ENCODE results near the gene PCGF6. TPM values are rescaled to one million over a fixed set of nuclear protein-coding genes. Genes with fewer than 3 reads are reported as not detected.
"Not testable (repeated sequence)": the region's sequence is repeated elsewhere in the genome, so short reads cannot be mapped to it uniquely, and the experiment has no call there.

PCGF6 gene
- total and polyA plus RNA-seq, 3 experiments from 2014 or later: 10.8 to 17.7 (median 17.6) TPM

DNA sequence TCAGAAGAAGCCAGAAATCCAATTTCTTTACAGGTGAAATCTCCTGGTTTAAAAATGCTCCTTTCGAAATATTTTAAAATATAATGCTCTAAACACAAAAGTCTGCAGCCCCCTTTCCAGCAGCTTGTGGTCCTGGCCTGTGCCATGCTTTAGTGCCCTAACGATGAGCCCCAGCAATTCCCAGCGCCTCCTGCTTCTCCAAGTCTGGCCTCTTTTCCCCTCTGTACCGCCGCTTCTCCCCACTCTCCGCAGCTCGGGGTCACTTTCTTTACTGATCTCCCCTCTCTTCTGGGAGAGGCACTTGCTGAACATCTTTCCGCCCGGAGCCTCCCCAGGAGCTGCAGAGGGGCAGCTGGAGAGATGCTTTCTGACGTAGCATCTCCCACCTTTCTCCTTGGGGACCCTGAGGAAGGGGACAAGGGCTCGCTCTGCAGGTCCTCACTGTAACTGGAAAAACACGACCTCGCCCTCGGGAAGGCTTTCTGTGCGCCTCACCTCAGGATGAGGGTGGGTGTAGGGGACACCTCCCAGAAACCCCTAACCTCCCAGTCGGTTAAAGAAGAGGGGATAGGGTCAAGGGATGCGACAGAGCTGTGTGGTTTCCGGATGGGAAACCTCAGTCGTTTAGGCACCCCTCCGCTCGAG is 74.6 kb downstream of the PCGF6 start:
- Histone ChIP-seq H3K27ac (ENCODE audit: low read depth, low read length) (no peak overlapping the region), H3K27me3 (ENCODE audit: insufficient read depth, low read length, poor library complexity, severe bottlenecking) (peaks cover 16% of the 10 kb centered on the region), H3K36me3 (ENCODE audit: insufficient read depth, low read length) (no peaks in the 10 kb centered on the region), H3K9me3 (ENCODE audit: low read length) (no peaks in the 10 kb centered on the region), H3K4me1 (ENCODE audit: insufficient read depth, low read length) (no peaks in the 10 kb centered on the region), H3K4me3 (ENCODE audit: low read length) (no peak overlapping the region)
- Mint-ChIP-seq H3K36me3 (no peaks in the 10 kb centered on the region), H3K9me3 (peaks cover 0 to 6% (median 3%) of the 10 kb centered on the region in 5 donors), H3K27ac (no peak overlapping the region), H3K4me3 (peak overlapping the region in 5 of 7 donors; percentile 3 to 54 (median 12)), H3K4me1 (peaks cover 5 to 20% (median 11%) of the 10 kb centered on the region in 3 donors), H3K27me3 (peaks cover 42 to 77% of the 10 kb centered on the region in 2 donors)
- DNase-seq: no peak
- CTCF ChIA-PET: no interaction called here
- POLR2A ChIA-PET: no interaction called here

GRCh38 chr10:103273041-103273441 is 77.9 kb downstream of the PCGF6 start:
- peaks cover 20 to 54% of the 10 kb centered on the region in 2 donors for H3K27me3 Mint-ChIP-seq

GRCh38 chr10:103265717-103266329 is 85.1 kb downstream of the PCGF6 start:
- CTCF ChIA-PET: no interaction called here

More at GRCh38 chr10:103273041-103273441, 77.9 kb downstream of the PCGF6 start:
- no peaks in the 10 kb centered on the region for H3K9me3 Mint-ChIP-seq
- Histone ChIP-seq H3K36me3 (ENCODE audit: insufficient read depth, low read length) (no peaks in the 10 kb centered on the region), H3K27me3 (ENCODE audit: insufficient read depth, low read length, poor library complexity, severe bottlenecking) (no peaks in the 10 kb centered on the region), H3K4me3 (ENCODE audit: low read length) (no peak overlapping the region), H3K4me1 (ENCODE audit: insufficient read depth, low read length) (no peaks in the 10 kb centered on the region), H3K27ac (ENCODE audit: low read depth, low read length) (no peak overlapping the region), H3K9me3 (ENCODE audit: low read length) (no peaks in the 10 kb centered on the region)
- no peak for DNase-seq
- POLR2A ChIA-PET: no interaction called here
- H3K4me1 Mint-ChIP-seq: peaks cover 2 to 14% (median 4%) of the 10 kb centered on the region in 3 donors
- CTCF ChIA-PET: no interaction called here
- no peaks in the 10 kb centered on the region for H3K36me3 Mint-ChIP-seq
- no peak overlapping the region for H3K4me3 Mint-ChIP-seq
- no peak overlapping the region for H3K27ac Mint-ChIP-seq

GRCh38 chr10:103262229-103262628 is 88.7 kb downstream of the PCGF6 start:
- Histone ChIP-seq H3K27ac (ENCODE audit: low read depth, low read length) (no peak overlapping the region), H3K27me3 (ENCODE audit: insufficient read depth, low read length, poor library complexity, severe bottlenecking) (no peaks in the 10 kb centered on the region), H3K36me3 (ENCODE audit: insufficient read depth, low read length) (no peaks in the 10 kb centered on the region), H3K9me3 (ENCODE audit: low read length) (no peaks in the 10 kb centered on the region), H3K4me1 (ENCODE audit: insufficient read depth, low read length) (no peaks in the 10 kb centered on the region), H3K4me3 (ENCODE audit: low read length) (no peak overlapping the region)
- H3K9me3 Mint-ChIP-seq: peaks cover 0 to 15% (median 11%) of the 10 kb centered on the region in 5 donors
- no peak for DNase-seq
- H3K27me3 Mint-ChIP-seq: peaks cover 17 to 63% of the 10 kb centered on the region in 2 donors
- POLR2A ChIA-PET: no interaction called here
- CTCF ChIA-PET: no interaction called here
- H3K4me1 Mint-ChIP-seq: no peaks in the 10 kb centered on the region
- H3K4me3 Mint-ChIP-seq: no peak overlapping the region
- H3K36me3 Mint-ChIP-seq: peaks cover 0 to 24% (median 0%) of the 10 kb centered on the region in 3 donors
- no peak overlapping the region for H3K27ac Mint-ChIP-seq

More at GRCh38 chr10:103265717-103266329, 85.1 kb downstream of the PCGF6 start:
- peaks cover 21 to 59% of the 10 kb centered on the region in 2 donors for H3K27me3 Mint-ChIP-seq
- H3K4me1 Mint-ChIP-seq: no peaks in the 10 kb centered on the region
- H3K9me3 Mint-ChIP-seq: peaks cover 0 to 5% (median under 1%) of the 10 kb centered on the region in 5 donors
- no peaks in the 10 kb centered on the region for H3K36me3 ChIP-seq (ENCODE audit: insufficient read depth, low read length)
- H3K27me3 ChIP-seq (ENCODE audit: insufficient read depth, low read length, poor library complexity, severe bottlenecking): no peaks in the 10 kb centered on the region
- no peaks in the 10 kb centered on the region for H3K9me3 ChIP-seq (ENCODE audit: low read length)
- peaks cover 0 to 7% (median 0%) of the 10 kb centered on the region in 3 donors for H3K36me3 Mint-ChIP-seq
- H3K4me3 Mint-ChIP-seq: no peak overlapping the region
- DNase-seq: peak in 3 of 5 donors; percentile 5 to 51 (median 11)
- no peaks in the 10 kb centered on the region for H3K4me1 ChIP-seq (ENCODE audit: insufficient read depth, low read length)
- POLR2A ChIA-PET: no interaction called here
- peak overlapping the region in 1 of 8 donors; percentile 14 for H3K27ac Mint-ChIP-seq
- no peak overlapping the region for H3K27ac ChIP-seq (ENCODE audit: low read depth, low read length)
- no peak overlapping the region for H3K4me3 ChIP-seq (ENCODE audit: low read length)

DNA sequence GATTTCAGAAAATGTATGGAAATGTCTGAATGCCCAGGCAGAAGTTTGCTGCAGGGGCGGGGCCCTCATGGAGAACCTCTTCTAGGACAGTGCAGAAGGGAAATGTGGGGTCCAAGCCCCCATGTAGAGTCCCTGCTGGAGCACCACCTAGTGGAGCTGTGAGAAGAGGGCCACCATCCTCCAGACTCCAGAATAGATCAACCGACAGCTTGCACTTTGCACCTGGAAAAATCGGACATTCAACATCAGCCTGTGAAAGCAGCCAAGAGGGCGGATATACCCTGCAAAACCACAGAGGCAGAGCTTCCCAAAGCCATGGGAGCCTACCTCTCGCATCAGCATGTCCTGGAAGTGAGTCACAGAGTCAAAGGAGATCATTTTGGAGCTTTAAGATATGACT is 91.0 kb downstream of the PCGF6 start:
- CTCF ChIA-PET: no interaction called here
- H3K4me3 Mint-ChIP-seq: no peak overlapping the region

DNA sequence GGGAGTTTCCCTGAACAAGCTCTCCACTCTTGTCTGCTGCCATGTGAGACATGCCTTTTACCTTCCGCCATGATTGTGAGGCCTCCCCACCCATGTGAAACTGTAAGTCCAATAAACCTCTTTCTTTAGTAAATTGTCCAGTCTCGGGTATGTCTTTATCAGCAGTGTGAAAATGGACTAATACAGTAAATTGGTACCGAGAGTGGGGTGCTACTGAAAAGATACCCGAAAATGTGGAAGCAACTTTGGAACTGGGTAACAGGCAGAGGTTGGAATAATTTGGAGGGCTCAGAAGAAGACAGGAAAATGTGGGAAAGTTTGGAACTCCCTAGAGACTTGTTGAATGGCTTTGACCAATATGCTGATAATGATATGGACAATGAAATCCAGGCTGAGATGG is 92.0 kb downstream of the PCGF6 start:
- H3K27ac ChIP-seq (ENCODE audit: low read depth, low read length); H3K27ac Mint-ChIP-seq; DNase-seq; H3K27me3 ChIP-seq (ENCODE audit: insufficient read depth, low read length, poor library complexity, severe bottlenecking); H3K4me1 ChIP-seq (ENCODE audit: insufficient read depth, low read length); H3K36me3 ChIP-seq (ENCODE audit: insufficient read depth, low read length); CTCF ChIA-PET; H3K9me3 ChIP-seq (ENCODE audit: low read length); POLR2A ChIA-PET; H3K4me3 Mint-ChIP-seq; H3K4me1 Mint-ChIP-seq; H3K4me3 ChIP-seq (ENCODE audit: low read length): not testable (repeated sequence)
- peaks cover 0 to 15% (median 9%) of the 10 kb centered on the region in 5 donors for H3K9me3 Mint-ChIP-seq
- H3K27me3 Mint-ChIP-seq: peaks cover 9 to 42% of the 10 kb centered on the region in 2 donors
- H3K36me3 Mint-ChIP-seq: peaks cover 0 to 24% (median 0%) of the 10 kb centered on the region in 3 donors

More for the DNA sequence above, 91.0 kb downstream of the PCGF6 start:
- H3K27ac ChIP-seq (ENCODE audit: low read depth, low read length): no peak overlapping the region
- no peaks in the 10 kb centered on the region for H3K27me3 ChIP-seq (ENCODE audit: insufficient read depth, low read length, poor library complexity, severe bottlenecking)
- Mint-ChIP-seq H3K27ac (no peak overlapping the region), H3K27me3 (peaks cover 13 to 47% of the 10 kb centered on the region in 2 donors), H3K9me3 (peaks cover 0 to 15% (median 9%) of the 10 kb centered on the region in 5 donors), H3K4me1 (no peaks in the 10 kb centered on the region), H3K36me3 (peaks cover 0 to 24% (median 0%) of the 10 kb centered on the region in 3 donors)
- no peak overlapping the region for H3K4me3 ChIP-seq (ENCODE audit: low read length)
- H3K4me1 ChIP-seq (ENCODE audit: insufficient read depth, low read length): no peaks in the 10 kb centered on the region
- POLR2A ChIA-PET: no interaction called here
- no peaks in the 10 kb centered on the region for H3K36me3 ChIP-seq (ENCODE audit: insufficient read depth, low read length)
- no peak for DNase-seq
- H3K9me3 ChIP-seq (ENCODE audit: low read length): no peaks in the 10 kb centered on the region

GRCh38 chr10:103257812-103258211 is 93.1 kb downstream of the PCGF6 start:
- H3K27me3 ChIP-seq (ENCODE audit: insufficient read depth, low read length, poor library complexity, severe bottlenecking): no peaks in the 10 kb centered on the region
- no peaks in the 10 kb centered on the region for H3K4me1 ChIP-seq (ENCODE audit: insufficient read depth, low read length)
- Mint-ChIP-seq H3K36me3 (peaks cover 0 to 21% (median 0%) of the 10 kb centered on the region in 3 donors), H3K4me3 (no peak overlapping the region), H3K27me3 (peaks cover under 1 to 31% of the 10 kb centered on the region in 2 donors), H3K9me3 (peaks cover 0 to 15% (median 9%) of the 10 kb centered on the region in 5 donors), H3K4me1 (no peaks in the 10 kb centered on the region), H3K27ac (no peak overlapping the region)
- ChIA-PET POLR2A (no interaction called here), CTCF (no interaction called here)
- no peak overlapping the region for H3K4me3 ChIP-seq (ENCODE audit: low read length)
- H3K36me3 ChIP-seq (ENCODE audit: insufficient read depth, low read length): no peaks in the 10 kb centered on the region
- no peak overlapping the region for H3K27ac ChIP-seq (ENCODE audit: low read depth, low read length)
- DNase-seq: no peak
- H3K9me3 ChIP-seq (ENCODE audit: low read length): no peaks in the 10 kb centered on the region

- H3K27ac ChIP-seq (ENCODE audit: low read depth, low read length): no peak overlapping the region
- no peak overlapping the region for H3K4me3 ChIP-seq (ENCODE audit: low read length)
- H3K9me3 ChIP-seq (ENCODE audit: low read length): no peaks in the 10 kb centered on the region
- H3K36me3 Mint-ChIP-seq: peaks cover 0 to 21% (median 0%) of the 10 kb centered on the region in 3 donors
- no peak overlapping the region for H3K27ac Mint-ChIP-seq
- ChIA-PET POLR2A (no interaction called here), CTCF (no interaction called here)
- H3K4me1 Mint-ChIP-seq: no peaks in the 10 kb centered on the region
- no peaks in the 10 kb centered on the region for H3K4me1 ChIP-seq (ENCODE audit: insufficient read depth, low read length)
- H3K9me3 Mint-ChIP-seq: peaks cover 0 to 15% (median 9%) of the 10 kb centered on the region in 5 donors
- H3K36me3 ChIP-seq (ENCODE audit: insufficient read depth, low read length): no peaks in the 10 kb centered on the region
- no peak for DNase-seq
- H3K27me3 ChIP-seq (ENCODE audit: insufficient read depth, low read length, poor library complexity, severe bottlenecking): no peaks in the 10 kb centered on the region
- H3K4me3 Mint-ChIP-seq: no peak overlapping the region
- peaks cover 0 to 21% of the 10 kb centered on the region in 2 donors for H3K27me3 Mint-ChIP-seq
These were observed 94.3 kb downstream of the PCGF6 start for GRCh38 chr10:103256613-103257012.
